Panc1 (cell line): ENCODE results near the gene TXNDC11.

ENCODE experiments used
- CTCF ChIP-seq: fragments of 450-650 bp; IDR thresholded peaks from 2 replicates; pipeline ENCODE4 v1.5.1; 2017; ENCODE audit warnings: mild to moderate bottlenecking
- POLR2AphosphoS5 ChIP-seq: IDR thresholded peaks from 2 replicates; pipeline ENCODE4 v1.6.1; 2012; ENCODE audit warnings: mild to moderate bottlenecking, low read depth, low read length, moderate library complexity
- TCF7L2 ChIP-seq: IDR thresholded peaks from 2 replicates; pipeline ENCODE4 v1.6.1; 2011; ENCODE audit warnings: mild to moderate bottlenecking, low read depth, low read length, inconsistent platforms
- TF ChIP-seq, protein P1 (sequence below), 2 experiments: IDR thresholded peaks; 2 replicates each; pipeline ENCODE4 v1.6.1; 2011 to 2012; ENCODE audit warnings: low read depth in 2 of 2, control low read depth in 1 of 2, low read length in 1 of 2, mild to moderate bottlenecking in 1 of 2, moderate library complexity in 1 of 2; ENCODE audit not compliant: insufficient read depth in 1 of 2

DNA sequence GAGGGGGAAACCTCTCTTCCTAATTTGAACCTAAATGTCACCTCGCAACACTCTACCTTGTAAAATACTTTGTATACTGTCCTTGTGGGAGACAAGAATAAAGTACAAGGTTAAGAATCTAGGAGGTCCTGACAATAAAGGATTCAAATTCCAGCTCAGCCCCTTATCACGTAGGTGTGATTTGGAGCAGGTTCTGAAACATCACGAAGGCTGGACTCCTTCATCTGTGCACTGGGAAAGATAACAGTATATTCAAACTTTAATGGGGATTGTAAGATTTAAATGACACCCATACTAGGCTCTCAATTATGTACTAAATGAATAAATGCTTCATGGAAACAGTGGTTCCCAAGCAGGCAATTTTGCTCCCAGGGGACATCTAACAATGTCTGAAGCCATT lies 2.1 kb downstream of the TXNDC11 start:
- TF ChIP-seq CTCF: no peak
- no peak for TF ChIP-seq POLR2AphosphoS5
- TF ChIP-seq TCF7L2: no peak
- TF ChIP-seq, protein P1, sequence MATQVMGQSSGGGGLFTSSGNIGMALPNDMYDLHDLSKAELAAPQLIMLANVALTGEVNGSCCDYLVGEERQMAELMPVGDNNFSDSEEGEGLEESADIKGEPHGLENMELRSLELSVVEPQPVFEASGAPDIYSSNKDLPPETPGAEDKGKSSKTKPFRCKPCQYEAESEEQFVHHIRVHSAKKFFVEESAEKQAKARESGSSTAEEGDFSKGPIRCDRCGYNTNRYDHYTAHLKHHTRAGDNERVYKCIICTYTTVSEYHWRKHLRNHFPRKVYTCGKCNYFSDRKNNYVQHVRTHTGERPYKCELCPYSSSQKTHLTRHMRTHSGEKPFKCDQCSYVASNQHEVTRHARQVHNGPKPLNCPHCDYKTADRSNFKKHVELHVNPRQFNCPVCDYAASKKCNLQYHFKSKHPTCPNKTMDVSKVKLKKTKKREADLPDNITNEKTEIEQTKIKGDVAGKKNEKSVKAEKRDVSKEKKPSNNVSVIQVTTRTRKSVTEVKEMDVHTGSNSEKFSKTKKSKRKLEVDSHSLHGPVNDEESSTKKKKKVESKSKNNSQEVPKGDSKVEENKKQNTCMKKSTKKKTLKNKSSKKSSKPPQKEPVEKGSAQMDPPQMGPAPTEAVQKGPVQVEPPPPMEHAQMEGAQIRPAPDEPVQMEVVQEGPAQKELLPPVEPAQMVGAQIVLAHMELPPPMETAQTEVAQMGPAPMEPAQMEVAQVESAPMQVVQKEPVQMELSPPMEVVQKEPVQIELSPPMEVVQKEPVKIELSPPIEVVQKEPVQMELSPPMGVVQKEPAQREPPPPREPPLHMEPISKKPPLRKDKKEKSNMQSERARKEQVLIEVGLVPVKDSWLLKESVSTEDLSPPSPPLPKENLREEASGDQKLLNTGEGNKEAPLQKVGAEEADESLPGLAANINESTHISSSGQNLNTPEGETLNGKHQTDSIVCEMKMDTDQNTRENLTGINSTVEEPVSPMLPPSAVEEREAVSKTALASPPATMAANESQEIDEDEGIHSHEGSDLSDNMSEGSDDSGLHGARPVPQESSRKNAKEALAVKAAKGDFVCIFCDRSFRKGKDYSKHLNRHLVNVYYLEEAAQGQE (IDR thresholded peaks at IDR 0.05; ENCODE audit: insufficient read depth in 1 of 2, low read depth in 2 of 2, low read length in 1 of 2): no peak
